ENCODE data around the gene AIMP2. TPM values are rescaled to one million over a fixed set of nuclear protein-coding genes. Genes with fewer than 3 reads are reported as not detected.
A peak's percentile ranks its signal among the peaks of the same experiment; 100 is the strongest.
"Not testable (repeated sequence)": the region's sequence is repeated elsewhere in the genome, so short reads cannot be mapped to it uniquely, and the experiment has no call there.

AIMP2 gene
- total and polyA plus RNA-seq, 2 of the 8 experiments (the other 6 are each of a cell fraction or from before 2014, with no cell fraction given) = 85.6 to 99.0 TPM

DNA sequence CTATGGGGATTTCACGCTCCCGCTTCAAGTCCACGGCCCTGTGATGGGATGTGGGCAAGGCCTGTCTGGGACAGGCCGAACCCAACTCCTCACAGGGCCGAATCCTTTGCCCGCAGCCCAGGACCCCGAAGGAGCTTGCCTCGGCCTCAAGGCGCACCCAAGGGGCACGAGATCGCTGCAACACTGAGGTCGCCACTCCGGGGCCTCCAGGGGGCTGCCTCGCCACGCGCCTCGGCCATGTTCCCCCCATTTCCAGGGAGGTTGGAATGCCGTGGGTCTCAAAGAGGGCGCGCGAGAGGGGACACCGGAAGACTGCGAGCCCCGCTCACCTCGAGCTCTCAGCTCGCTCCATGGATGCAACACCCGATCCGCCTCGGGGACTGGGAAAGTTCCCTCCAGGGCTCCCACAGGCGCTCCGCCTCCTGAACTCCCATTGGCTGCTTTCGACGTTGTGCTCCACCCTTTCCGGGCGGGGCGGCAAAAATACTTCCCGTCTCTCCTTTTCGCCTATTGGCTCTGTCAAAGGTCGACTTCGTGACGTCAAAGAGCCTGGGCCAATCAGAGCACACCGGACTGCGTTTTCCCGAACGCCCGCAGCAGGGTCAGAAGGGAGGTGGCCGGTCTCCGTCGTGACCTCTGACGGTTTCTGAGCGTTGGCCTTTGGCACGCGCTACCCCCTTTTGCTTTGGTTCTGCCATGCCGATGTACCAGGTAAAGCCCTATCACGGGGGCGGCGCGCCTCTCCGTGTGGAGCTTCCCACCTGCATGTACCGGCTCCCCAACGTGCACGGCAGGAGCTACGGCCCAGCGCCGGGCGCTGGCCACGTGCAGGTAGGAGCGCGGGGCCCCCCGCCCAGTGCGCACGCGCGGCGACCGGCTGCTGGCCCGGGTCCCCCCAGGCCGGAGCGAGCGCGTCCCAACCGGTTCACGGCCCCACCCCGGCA, at the start of gene AIMP2, which contains the start of gene PMS2 (continued):
- peak; percentile 13 for TF ChIP-seq TAF7 (optimal IDR thresholded peaks at IDR 0.05; ENCODE audit: borderline replicate concordance, low read depth, low read length)
- TF ChIP-seq, protein P1, sequence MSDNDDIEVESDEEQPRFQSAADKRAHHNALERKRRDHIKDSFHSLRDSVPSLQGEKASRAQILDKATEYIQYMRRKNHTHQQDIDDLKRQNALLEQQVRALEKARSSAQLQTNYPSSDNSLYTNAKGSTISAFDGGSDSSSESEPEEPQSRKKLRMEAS (IDR thresholded peaks at IDR 0.05) = peak; percentile 98
- TF ChIP-seq CHD2 (IDR thresholded peaks at IDR 0.05; ENCODE audit: low read length) = peak; percentile 76

DNA sequence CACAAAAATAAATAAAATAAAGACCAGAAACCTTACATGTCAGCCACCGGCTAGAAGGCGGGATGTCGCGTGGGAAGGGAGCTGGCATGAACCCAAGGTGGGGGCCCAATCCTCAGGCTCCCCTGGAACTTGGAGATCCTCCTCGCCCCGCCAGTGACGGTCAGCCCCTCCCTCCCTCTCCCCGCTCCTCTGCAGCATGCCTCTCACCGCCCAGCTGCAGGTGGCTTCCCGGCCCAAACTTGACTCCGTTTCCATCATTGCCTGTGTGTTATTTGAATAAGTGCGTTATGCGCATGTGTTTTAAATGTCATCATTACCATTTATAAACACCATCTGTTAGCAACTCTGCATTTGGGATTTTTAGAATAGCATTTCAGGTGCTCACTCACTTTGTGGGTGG, 45.9 kb upstream of the AIMP2 start:
- H4K8ac ChIP-seq (ENCODE audit: extremely low read depth, insufficient read depth, low read length); H3K4me2 ChIP-seq (ENCODE audit: insufficient read depth in 1 of 2, low read depth in 2 of 2, low read length in 2 of 2); H3K56ac ChIP-seq (replicated peaks; ENCODE audit: insufficient read length, low read depth, low read length); H3K4me3 ChIP-seq (ENCODE audit: extremely low read depth in 1 of 4, insufficient read depth in 2 of 4, low read depth in 3 of 4, low read length in 4 of 4); H3K27ac ChIP-seq (ENCODE audit: low read depth, low read length); H3K79me2 ChIP-seq (ENCODE audit: control insufficient read depth in 1 of 2, insufficient read depth in 2 of 2, low read length in 2 of 2); H4K20me1 ChIP-seq (replicated peaks in 1 of 2; ENCODE audit: control insufficient read depth in 1 of 2, insufficient read depth in 2 of 2, low read length in 2 of 2); H2AK5ac ChIP-seq (ENCODE audit: low read depth, low read length); DNase-seq (ENCODE audit: low read depth in 1 of 2, low spot score in 2 of 2); H3K4me1 ChIP-seq (replicated peaks in 1 of 4; ENCODE audit: control insufficient read depth in 3 of 4, insufficient read depth in 4 of 4, low read length in 3 of 4); H3K9ac ChIP-seq (replicated peaks in 1 of 4; ENCODE audit: extremely low read depth in 1 of 4, low read depth in 3 of 4, low read length in 3 of 4); H2BK12ac ChIP-seq (ENCODE audit: low read depth, low read length); FAIRE-seq; H3K18ac ChIP-seq (ENCODE audit: extremely low read depth, low read length); H3K4ac ChIP-seq (replicated peaks; ENCODE audit: insufficient read length, low read depth, low read length); H2AFZ ChIP-seq (ENCODE audit: low read length); H2BK20ac ChIP-seq (ENCODE audit: low read length); H2BK15ac ChIP-seq (ENCODE audit: low read length); H3K23ac ChIP-seq (ENCODE audit: insufficient read length); H4K91ac ChIP-seq (replicated peaks; ENCODE audit: insufficient read length, low read length); H3K27me3 ChIP-seq (replicated peaks in 1 of 4; ENCODE audit: control insufficient read depth in 3 of 4, extremely low read depth in 1 of 4, insufficient read depth in 3 of 4, low read length in 3 of 4); H2BK5ac ChIP-seq (ENCODE audit: low read depth, low read length); H4K5ac ChIP-seq (ENCODE audit: insufficient read length, low read depth, low read length); CTCF ChIA-PET (ENCODE audit: partially characterized antibody); H3K14ac ChIP-seq (ENCODE audit: insufficient read length); H3K79me1 ChIP-seq (ENCODE audit: low read depth, low read length); H3K23me2 ChIP-seq (ENCODE audit: low read depth, low read length); H2BK120ac ChIP-seq (replicated peaks; ENCODE audit: low read depth, low read length); H3K9me3 ChIP-seq (ENCODE audit: insufficient read depth in 2 of 2, low read depth in 1 of 2, low read length in 1 of 2); H3K36me3 ChIP-seq (ENCODE audit: control insufficient read depth in 2 of 4, insufficient read depth in 4 of 4, low read length in 3 of 4); POLR2A ChIA-PET (ENCODE audit: partially characterized antibody): not testable (repeated sequence)
- WGBS, 2 experiments (ENCODE audit: extremely low coverage in 1 of 2, insufficient coverage in 1 of 2, insufficient read length in 1 of 2, insufficient replicate concordance in 2 of 2, low coverage in 1 of 2, low lambda C conversion rate in 2 of 2, missing lambda C conversion rate in 1 of 2) = 53% methylated on average over 3 of the region's 13 CpGs; no CpG with 5 or more reads in 1 of the 2 experiments

Data from H1 (cell line).